Skeletal muscle satellite cell (primary cell): ENCODE measurements around the gene RGS10.

ENCODE experiments used
- H3K27me3 ChIP-seq: 2 replicates; pipeline ENCODE4 v1.7.0; 2013; ENCODE audit warnings: low read length; ENCODE audit not compliant: control insufficient read depth, insufficient read depth
- H3K36me3 ChIP-seq: 2 replicates; pipeline ENCODE4 v1.7.0; 2013; ENCODE audit warnings: mild to moderate bottlenecking, control low read depth, low read length; ENCODE audit not compliant: insufficient read depth
- H3K4me1 ChIP-seq: 2 replicates; pipeline ENCODE4 v1.7.0; 2013; ENCODE audit warnings: low read length; ENCODE audit not compliant: control insufficient read depth, insufficient read depth
- H3K4me2 ChIP-seq: 2 replicates; pipeline ENCODE4 v1.7.0; 2013; ENCODE audit warnings: mild to moderate bottlenecking, low read length
- H3K4me3 ChIP-seq: 2 replicates; pipeline ENCODE4 v1.7.0; 2013; ENCODE audit warnings: low read length
- H3K9ac ChIP-seq: 2 replicates; pipeline ENCODE4 v1.7.0; 2013; ENCODE audit warnings: mild to moderate bottlenecking, low read depth, low read length, moderate library complexity
- H3K9me3 ChIP-seq: replicated peaks from 2 replicates; pipeline ENCODE4 v1.7.0; 2013; ENCODE audit warnings: mild to moderate bottlenecking, control low read depth, low read length

Gene RGS10

GRCh38 chr10:119501690-119502089, 40.8 kb downstream of the RGS10 start:
- no peaks in the 10 kb centered on the region for H3K27me3 ChIP-seq
- no peak overlapping the region for H3K9ac ChIP-seq
- H3K4me3 ChIP-seq = no peak overlapping the region
- H3K4me1 ChIP-seq = no peaks in the 10 kb centered on the region
- H3K9me3 ChIP-seq = no peaks in the 10 kb centered on the region
- peaks cover 6% of the 10 kb centered on the region for H3K36me3 ChIP-seq
- H3K4me2 ChIP-seq = no peak overlapping the region

- H3K9me3 ChIP-seq = no peaks in the 10 kb centered on the region
- no peak overlapping the region for H3K4me2 ChIP-seq
- no peak overlapping the region for H3K9ac ChIP-seq
- H3K4me1 ChIP-seq = no peaks in the 10 kb centered on the region
- no peak overlapping the region for H3K4me3 ChIP-seq
- H3K27me3 ChIP-seq = no peaks in the 10 kb centered on the region
- peaks cover 6% of the 10 kb centered on the region for H3K36me3 ChIP-seq
Measured at GRCh38 chr10:119500821-119501220, 41.7 kb downstream of the RGS10 start.

- Histone ChIP-seq H3K4me3 (no peak overlapping the region), H3K36me3 (peaks cover 6% of the 10 kb centered on the region), H3K27me3 (no peaks in the 10 kb centered on the region), H3K9me3 (no peaks in the 10 kb centered on the region), H3K4me2 (no peak overlapping the region), H3K9ac (no peak overlapping the region), H3K4me1 (peaks cover 2% of the 10 kb centered on the region)
Measured at GRCh38 chr10:119500123-119500795, 42.3 kb downstream of the RGS10 start.

GRCh38 chr10:119499677-119500002, 42.9 kb downstream of the RGS10 start:
- H3K27me3 ChIP-seq = no peaks in the 10 kb centered on the region
- H3K4me2 ChIP-seq = no peak overlapping the region
- peaks cover 7% of the 10 kb centered on the region for H3K4me1 ChIP-seq
- no peaks in the 10 kb centered on the region for H3K9me3 ChIP-seq
- no peak overlapping the region for H3K9ac ChIP-seq
- peaks cover 4% of the 10 kb centered on the region for H3K36me3 ChIP-seq
- H3K4me3 ChIP-seq = no peak overlapping the region

GRCh38 chr10:119498889-119499676, 43.4 kb downstream of the RGS10 start:
- H3K9ac ChIP-seq = no peak overlapping the region

GRCh38 chr10:119497243-119497642, 45.3 kb downstream of the RGS10 start:
- H3K9me3 ChIP-seq = no peaks in the 10 kb centered on the region
- no peak overlapping the region for H3K4me2 ChIP-seq
- H3K9ac ChIP-seq = no peak overlapping the region
- no peaks in the 10 kb centered on the region for H3K27me3 ChIP-seq
- no peak overlapping the region for H3K4me3 ChIP-seq
- no peaks in the 10 kb centered on the region for H3K36me3 ChIP-seq
- H3K4me1 ChIP-seq = peaks cover 9% of the 10 kb centered on the region

More at GRCh38 chr10:119498889-119499676, 43.4 kb downstream of the RGS10 start:
- Histone ChIP-seq H3K4me1 (peaks cover 9% of the 10 kb centered on the region), H3K4me3 (no peak overlapping the region), H3K4me2 (no peak overlapping the region), H3K27me3 (no peaks in the 10 kb centered on the region), H3K36me3 (peaks cover 3% of the 10 kb centered on the region), H3K9me3 (no peaks in the 10 kb centered on the region)

- H3K4me1 ChIP-seq = peaks cover 9% of the 10 kb centered on the region
Measured at GRCh38 chr10:119496273-119496672, 46.2 kb downstream of the RGS10 start.

GRCh38 chr10:119495545-119495944, 47.0 kb downstream of the RGS10 start:
- Histone ChIP-seq H3K36me3 (no peaks in the 10 kb centered on the region), H3K27me3 (no peaks in the 10 kb centered on the region), H3K4me2 (no peak overlapping the region), H3K4me3 (no peak overlapping the region), H3K4me1 (peaks cover 9% of the 10 kb centered on the region), H3K9me3 (no peaks in the 10 kb centered on the region), H3K9ac (no peak overlapping the region)

More at GRCh38 chr10:119496273-119496672, 46.2 kb downstream of the RGS10 start:
- no peak overlapping the region for H3K9ac ChIP-seq
- H3K9me3 ChIP-seq = no peaks in the 10 kb centered on the region
- no peak overlapping the region for H3K4me2 ChIP-seq
- no peaks in the 10 kb centered on the region for H3K27me3 ChIP-seq
- no peak overlapping the region for H3K4me3 ChIP-seq
- no peaks in the 10 kb centered on the region for H3K36me3 ChIP-seq

- Histone ChIP-seq H3K4me1 (peaks cover 9% of the 10 kb centered on the region), H3K4me2 (no peak overlapping the region), H3K9ac (no peak overlapping the region), H3K4me3 (no peak overlapping the region), H3K36me3 (no peaks in the 10 kb centered on the region), H3K9me3 (no peaks in the 10 kb centered on the region), H3K27me3 (no peaks in the 10 kb centered on the region)
Measured at GRCh38 chr10:119495021-119495505, 47.5 kb downstream of the RGS10 start.

- H3K27me3 ChIP-seq = no peaks in the 10 kb centered on the region
- no peak overlapping the region for H3K4me3 ChIP-seq
- H3K4me1 ChIP-seq = peaks cover 11% of the 10 kb centered on the region
Measured at GRCh38 chr10:119494236-119495020, 48.1 kb downstream of the RGS10 start.

GRCh38 chr10:119493155-119493554, 49.4 kb downstream of the RGS10 start:
- Histone ChIP-seq H3K27me3 (no peaks in the 10 kb centered on the region), H3K9ac (no peak overlapping the region), H3K4me2 (no peak overlapping the region), H3K36me3 (no peaks in the 10 kb centered on the region), H3K9me3 (no peaks in the 10 kb centered on the region), H3K4me3 (no peak overlapping the region), H3K4me1 (peaks cover 12% of the 10 kb centered on the region)

More at GRCh38 chr10:119494236-119495020, 48.1 kb downstream of the RGS10 start:
- H3K9me3 ChIP-seq = no peaks in the 10 kb centered on the region
- H3K36me3 ChIP-seq = no peaks in the 10 kb centered on the region
- no peak overlapping the region for H3K9ac ChIP-seq
- H3K4me2 ChIP-seq = no peak overlapping the region
